ENCODE results near the gene FPR2.
A peak's percentile ranks its signal among the peaks of the same experiment; 100 is the strongest.
"Not testable (repeated sequence)": the region's sequence is repeated elsewhere in the genome, so short reads cannot be mapped to it uniquely, and the experiment has no call there.

FPR2 gene

DNA sequence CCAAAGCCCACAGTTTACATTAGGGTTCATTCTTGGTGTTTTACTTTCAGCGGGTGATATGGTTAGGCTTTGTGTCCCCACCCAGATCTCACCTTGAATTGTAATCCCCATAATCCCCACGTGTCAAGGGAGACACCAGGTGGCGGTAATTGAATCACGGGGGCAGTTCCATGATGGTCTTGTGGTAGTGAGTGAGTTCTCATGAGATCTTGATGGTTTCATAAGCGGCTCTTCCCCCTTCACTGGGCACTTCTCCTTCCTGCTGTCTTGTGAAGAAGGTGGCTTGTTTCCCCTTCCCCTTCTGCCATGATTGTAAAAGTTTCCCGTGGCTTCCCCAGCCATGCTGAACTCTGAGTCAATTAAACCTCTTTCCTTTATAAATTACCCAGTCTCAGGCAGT is 12.0 kb downstream of the FPR2 start:
- no peak for DNase-seq (ENCODE audit: low read depth)
- H3K4me3 ChIP-seq (ENCODE audit: low read length), result no peak overlapping the region
- TF ChIP-seq, protein P1, sequence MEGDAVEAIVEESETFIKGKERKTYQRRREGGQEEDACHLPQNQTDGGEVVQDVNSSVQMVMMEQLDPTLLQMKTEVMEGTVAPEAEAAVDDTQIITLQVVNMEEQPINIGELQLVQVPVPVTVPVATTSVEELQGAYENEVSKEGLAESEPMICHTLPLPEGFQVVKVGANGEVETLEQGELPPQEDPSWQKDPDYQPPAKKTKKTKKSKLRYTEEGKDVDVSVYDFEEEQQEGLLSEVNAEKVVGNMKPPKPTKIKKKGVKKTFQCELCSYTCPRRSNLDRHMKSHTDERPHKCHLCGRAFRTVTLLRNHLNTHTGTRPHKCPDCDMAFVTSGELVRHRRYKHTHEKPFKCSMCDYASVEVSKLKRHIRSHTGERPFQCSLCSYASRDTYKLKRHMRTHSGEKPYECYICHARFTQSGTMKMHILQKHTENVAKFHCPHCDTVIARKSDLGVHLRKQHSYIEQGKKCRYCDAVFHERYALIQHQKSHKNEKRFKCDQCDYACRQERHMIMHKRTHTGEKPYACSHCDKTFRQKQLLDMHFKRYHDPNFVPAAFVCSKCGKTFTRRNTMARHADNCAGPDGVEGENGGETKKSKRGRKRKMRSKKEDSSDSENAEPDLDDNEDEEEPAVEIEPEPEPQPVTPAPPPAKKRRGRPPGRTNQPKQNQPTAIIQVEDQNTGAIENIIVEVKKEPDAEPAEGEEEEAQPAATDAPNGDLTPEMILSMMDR (conservative IDR thresholded peaks at IDR 0.05; ENCODE audit: low read depth, low read length), result no peak

DNA sequence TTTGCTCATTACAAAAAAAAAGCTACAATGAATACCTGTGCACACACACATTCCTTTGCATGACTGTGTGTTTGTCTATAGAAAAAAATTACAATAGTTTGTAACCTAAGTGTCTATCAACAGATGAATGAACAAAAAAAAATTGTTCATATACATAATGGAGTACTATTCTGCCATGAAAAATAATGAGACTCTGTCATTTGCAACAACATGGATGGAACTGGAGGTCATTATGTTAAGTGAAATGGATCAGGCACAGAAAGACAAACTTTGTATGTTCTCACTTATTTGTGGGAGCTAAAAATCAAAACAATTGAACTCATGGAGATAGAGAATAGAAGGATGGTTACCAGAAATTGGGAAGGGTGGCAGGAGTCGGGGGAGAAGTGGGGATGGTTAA is 15.6 kb downstream of the FPR2 start:
- H3K4me3 ChIP-seq (ENCODE audit: low read length); DNase-seq (ENCODE audit: low read depth): not testable (repeated sequence)

DNA sequence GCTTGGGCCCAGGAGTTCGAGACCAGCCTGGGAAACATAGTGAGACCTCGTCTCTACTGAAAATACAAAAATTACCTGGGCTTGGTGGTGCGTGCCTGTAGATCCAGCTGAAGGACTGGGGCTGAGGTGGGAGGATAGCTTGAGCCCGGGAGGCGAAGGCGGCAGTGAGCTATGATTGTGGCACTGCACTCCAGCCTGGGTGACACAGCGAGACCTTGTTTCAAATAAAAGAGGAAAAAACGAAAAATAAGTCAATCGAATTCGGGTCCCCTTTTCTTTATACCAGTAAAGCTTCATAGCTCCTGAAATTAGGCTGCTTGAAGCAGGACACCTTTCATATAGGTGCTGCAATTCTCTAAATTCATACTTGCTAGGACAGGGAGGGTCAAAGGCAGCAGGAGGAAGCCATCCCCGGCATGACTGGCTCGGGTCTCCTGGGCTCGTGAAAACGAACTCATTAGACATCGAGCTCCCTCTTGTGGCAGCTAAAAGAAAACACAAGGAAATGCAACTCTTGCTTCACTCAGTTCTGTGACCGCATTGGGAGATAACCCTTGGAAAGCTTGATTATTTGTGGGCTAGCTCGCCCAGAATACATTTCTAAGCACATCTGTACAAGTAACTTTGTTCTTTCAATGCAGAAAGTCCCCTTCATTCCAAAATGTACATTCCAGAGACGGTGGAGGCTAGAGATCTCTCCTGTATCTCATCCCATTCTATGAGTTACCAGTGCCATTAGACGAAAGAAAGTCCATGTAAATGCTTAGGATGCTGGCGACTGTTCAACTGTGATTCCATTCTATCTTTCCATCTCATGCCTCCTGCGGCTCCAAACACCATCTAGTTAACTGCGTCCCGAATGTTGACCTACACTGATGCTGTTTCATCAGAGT is 16.8 kb downstream of the FPR2 start:
- peak; percentile 50 for DNase-seq (ENCODE audit: low read depth)
- no peak overlapping the region for H3K4me3 ChIP-seq (ENCODE audit: low read length)
- TF ChIP-seq, protein P1 (conservative IDR thresholded peaks at IDR 0.05; ENCODE audit: low read depth, low read length), result peak; percentile 66

DNA sequence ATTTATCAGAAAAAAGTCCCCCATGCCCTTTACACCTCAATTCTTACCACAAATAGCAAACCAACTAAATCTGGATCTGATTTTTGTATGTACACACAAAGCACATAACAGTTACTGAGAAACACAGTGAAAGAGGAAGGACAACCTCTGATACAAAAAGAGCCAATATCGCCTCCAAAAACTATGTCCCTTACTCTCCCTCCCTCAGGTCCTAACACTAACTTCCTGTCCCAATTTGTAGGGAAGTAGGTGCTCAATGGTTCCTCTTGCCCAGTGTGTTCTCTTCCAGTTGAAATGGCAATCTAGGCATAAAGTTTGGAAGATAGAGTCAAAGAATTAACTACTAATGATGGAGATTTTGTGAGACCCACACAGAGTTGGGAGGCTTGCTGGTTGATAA is 18.2 kb downstream of the FPR2 start:
- TF ChIP-seq, protein P1 (conservative IDR thresholded peaks at IDR 0.05; ENCODE audit: low read depth, low read length), result no peak
- no peak overlapping the region for H3K4me3 ChIP-seq (ENCODE audit: low read length)
- no peak for DNase-seq (ENCODE audit: low read depth)

DNA sequence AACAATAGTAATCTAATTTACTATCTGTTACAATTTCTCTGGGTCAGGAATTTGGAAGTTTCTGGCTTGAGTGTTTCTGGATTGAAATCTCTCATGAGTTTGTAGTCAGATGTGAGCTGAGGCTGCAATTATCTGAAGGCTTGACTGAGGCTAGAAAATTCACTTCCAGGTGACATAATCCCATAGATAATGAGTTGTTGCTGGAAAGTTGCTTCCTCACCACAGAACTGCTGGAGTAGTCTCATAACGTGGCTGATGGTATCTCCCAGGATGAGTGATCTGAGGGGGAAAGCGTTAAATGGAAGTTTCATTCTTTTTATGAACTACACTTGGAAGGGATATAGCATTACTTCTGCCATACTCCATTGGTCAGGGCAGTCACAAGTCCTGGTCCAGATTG is 18.7 kb downstream of the FPR2 start:
- TF ChIP-seq, protein P1 (conservative IDR thresholded peaks at IDR 0.05; ENCODE audit: low read depth, low read length), result no peak
- no peak for DNase-seq (ENCODE audit: low read depth)
- no peak overlapping the region for H3K4me3 ChIP-seq (ENCODE audit: low read length)

DNA sequence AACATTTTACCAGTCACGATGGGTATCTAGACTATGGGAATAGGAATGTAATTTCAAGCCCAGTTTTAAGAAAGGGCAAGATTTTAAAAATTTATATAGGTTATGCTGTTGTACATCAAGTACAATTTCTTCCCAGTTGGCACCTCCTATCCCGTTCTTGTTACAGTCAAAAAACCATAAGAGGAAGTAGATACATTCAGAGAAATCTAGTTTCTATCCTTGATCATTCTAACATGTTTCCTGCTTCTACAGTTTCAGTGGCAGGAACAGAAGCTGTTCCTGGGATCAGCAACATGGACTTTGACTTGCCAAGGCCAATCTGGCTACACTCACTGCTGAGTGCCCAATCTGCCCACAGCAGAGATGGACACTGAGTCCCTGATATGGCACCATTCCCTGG is 19.3 kb downstream of the FPR2 start:
- TF ChIP-seq, protein P1 (conservative IDR thresholded peaks at IDR 0.05; ENCODE audit: low read depth, low read length), result no peak
- no peak for DNase-seq (ENCODE audit: low read depth)
- no peak overlapping the region for H3K4me3 ChIP-seq (ENCODE audit: low read length)

DNA sequence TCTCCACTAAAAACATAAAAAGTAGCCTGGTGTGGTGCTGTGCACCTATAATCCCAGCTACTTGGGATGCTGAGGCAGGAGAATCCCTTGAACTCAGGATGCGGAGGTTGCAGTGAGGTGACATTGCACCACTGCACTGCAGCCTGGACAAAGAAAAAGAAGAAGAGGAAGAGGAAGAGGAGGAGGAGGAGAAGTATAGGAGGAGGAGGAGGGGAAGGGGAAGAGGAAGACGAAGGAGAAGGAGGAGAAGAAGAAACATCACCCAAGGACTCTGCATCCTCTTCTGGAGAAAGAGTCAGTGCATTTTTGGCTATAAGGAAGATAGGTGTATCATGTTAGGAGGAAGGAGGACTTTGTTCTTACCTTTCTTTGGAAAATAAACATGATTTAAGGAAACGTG is 21.0 kb downstream of the FPR2 start:
- TF ChIP-seq, protein P1 (conservative IDR thresholded peaks at IDR 0.05; ENCODE audit: low read depth, low read length), result no peak
- no peak overlapping the region for H3K4me3 ChIP-seq (ENCODE audit: low read length)
- no peak for DNase-seq (ENCODE audit: low read depth)

Measured in retinal pigment epithelial cell (primary cell).